Adrenal gland (tissue), 12 donors: Measurements from ENCODE around the gene HECW1. TPM values are rescaled to one million over a fixed set of nuclear protein-coding genes. Genes with fewer than 3 reads are reported as not detected.

ENCODE experiments used
- DNase-seq, 7 donors: peaks; one replicate each; pipeline ENCODE4 v3.0.0-alpha.2; 2019 to 2020
- H3K27ac ChIP-seq, 5 donors: fragments of 200-600 bp; sonication (generic) in 4 of 5; 1 replicate in 3 of 5; 2 replicates in 2 of 5; pipeline versions ENCODE4 v1.5.1 to v1.8.0; 2016 to 2020; ENCODE audit warnings: mild to moderate bottlenecking in 1 of 5
- H3K27me3 ChIP-seq: fragments of 200-600 bp; 2 replicates; pipeline ENCODE4 v1.8.0; 2021
- H3K36me3 ChIP-seq, 2 donors: fragments of 200-600 bp; replicated peaks in 1 of 2; 1 replicate in 1 of 2; 2 replicates in 1 of 2; pipeline versions ENCODE4 v1.5.1 to v1.8.0; 2018 to 2022
- H3K4me1 ChIP-seq, 2 donors: fragments of 200-600 bp; replicated peaks in 1 of 2; 1 replicate in 1 of 2; 2 replicates in 1 of 2; pipeline versions ENCODE4 v1.5.1 to v1.8.0; 2018 to 2021
- H3K4me3 ChIP-seq, 4 donors: fragments of 200-600 bp; sonication (generic) in 3 of 4; one replicate each; pipeline ENCODE4 v1.5.1; 2016 to 2018
- H3K9me3 ChIP-seq, 3 donors: fragments of 200-600 bp; sonication (generic) in 1 of 3; replicated peaks in 1 of 3; 1 replicate in 2 of 3; 2 replicates in 1 of 3; pipeline versions ENCODE4 v1.5.1 to v1.8.0; 2016 to 2021
- POLR2A ChIP-seq, 2 donors: fragments of 450-650 bp; IDR thresholded peaks; one replicate each; pipeline ENCODE4 v1.6.1; 2017; ENCODE audit warnings: antibody characterized with exemption in 2 of 2, mild to moderate bottlenecking in 2 of 2, moderate library complexity in 1 of 2
- WGBS, 4 donors: extraction: QIAGEN DNeasy Blood & Tissue Kit in 2 of 4; methylation state at CpG; one replicate each; pipeline versions ENCODE4 v1.1.5 to v1.1.7; 2013 to 2017; 5-methylcytosine and 5-hydroxymethylcytosine counted together
- intact Hi-C, 2 donors: fragments of 100-400 bp; cut with DNase I; formaldehyde crosslinking; loops; one replicate each; pipeline versions ENCODE4 v1.14.1 to v1.15.0; 2022 to 2023
- polyA plus RNA-seq, 3 donors: library from polyadenylated mRNA; stranded (reverse); fragments of 200-250 nt in 2 of 3; fragments of 350-450 nt in 1 of 3; fragmentation: Illumina TruSeq in 1 of 3; extraction: RNeasy Lipid Tissue Mini Kit (QIAGEN cat#74804) in 1 of 3; gene quantifications; one replicate each; pipeline ENCODE4 v1.2.3, GENCODE V29; 2013 to 2014
- total RNA-seq, 9 donors: library from RNA; depleted of rRNA in 4 of 9; stranded (reverse); fragments of >200 nt in 4 of 9; fragments of 120-200 nt in 1 of 9; fragmentation: NEBNext Ultra II Directional in 1 of 9; extraction: Animal tissue kit (Norgen Biotek cat#: 25700) in 1 of 9; gene quantifications; one replicate each; pipeline versions ENCODE4 v1.1.0 to v1.2.4, GENCODE V29; 2013 to 2023
- TF ChIP-seq, protein P1 (sequence below), 6 experiments: fragments of 450-650 bp in 4 of 6; fragments of 200-600 bp in 2 of 6; sonication (generic) in 1 of 6; IDR thresholded peaks; 1 replicate in 5 of 6; 2 replicates in 1 of 6; pipeline versions ENCODE4 v1.5.1 to v1.8.0; 2016 to 2021; ENCODE audit warnings: antibody characterized with exemption in 6 of 6, mild to moderate bottlenecking in 2 of 6, moderate library complexity in 1 of 6
- donor health status: healthy with polysubstance abuse.
- donor health status: Bipolar disorder and iron deficiency.
- donor health status: DM: yes; HTN: yes; CAD: no.
- donor health status: DM: no; HTN: no; CAD: no.
- donor health status: DM: no; HTN: no; CAD: no.
- donor health status: DM: yes; HTN: yes; CAD: no.

The HECW1 gene
- total and polyA plus RNA-seq, 12 donors = under 0.01 to 3.2 (median 0.06) TPM; not detected in 4

- H3K4me1 ChIP-seq = peaks cover 14 to 16% of the 10 kb centered on the region in 2 donors
- H3K27ac ChIP-seq = no peak overlapping the region
- H3K27me3 ChIP-seq = peaks cover 68% of the 10 kb centered on the region
- no peaks in the 10 kb centered on the region for H3K9me3 ChIP-seq
- no peaks in the 10 kb centered on the region for H3K36me3 ChIP-seq
- intact Hi-C loops = no loop called here
- H3K4me3 ChIP-seq = peak overlapping the region in 1 of 4 donors; percentile 37
- WGBS, 4 donors = 1 to 3% (median 2%) methylated on average over 5 to 64 of the region's 64 CpGs
- no peak for TF ChIP-seq POLR2A (IDR thresholded peaks at IDR 0.05)
- TF ChIP-seq, protein P1, sequence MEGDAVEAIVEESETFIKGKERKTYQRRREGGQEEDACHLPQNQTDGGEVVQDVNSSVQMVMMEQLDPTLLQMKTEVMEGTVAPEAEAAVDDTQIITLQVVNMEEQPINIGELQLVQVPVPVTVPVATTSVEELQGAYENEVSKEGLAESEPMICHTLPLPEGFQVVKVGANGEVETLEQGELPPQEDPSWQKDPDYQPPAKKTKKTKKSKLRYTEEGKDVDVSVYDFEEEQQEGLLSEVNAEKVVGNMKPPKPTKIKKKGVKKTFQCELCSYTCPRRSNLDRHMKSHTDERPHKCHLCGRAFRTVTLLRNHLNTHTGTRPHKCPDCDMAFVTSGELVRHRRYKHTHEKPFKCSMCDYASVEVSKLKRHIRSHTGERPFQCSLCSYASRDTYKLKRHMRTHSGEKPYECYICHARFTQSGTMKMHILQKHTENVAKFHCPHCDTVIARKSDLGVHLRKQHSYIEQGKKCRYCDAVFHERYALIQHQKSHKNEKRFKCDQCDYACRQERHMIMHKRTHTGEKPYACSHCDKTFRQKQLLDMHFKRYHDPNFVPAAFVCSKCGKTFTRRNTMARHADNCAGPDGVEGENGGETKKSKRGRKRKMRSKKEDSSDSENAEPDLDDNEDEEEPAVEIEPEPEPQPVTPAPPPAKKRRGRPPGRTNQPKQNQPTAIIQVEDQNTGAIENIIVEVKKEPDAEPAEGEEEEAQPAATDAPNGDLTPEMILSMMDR (IDR thresholded peaks at IDR 0.05) = no peak
- DNase-seq = peak in 5 of 7 donors; percentile 18 to 27 (median 22)
Measured at GRCh38 chr7:43112941-43113621, 634 bp downstream of the HECW1 start.

- peaks cover 70% of the 10 kb centered on the region for H3K27me3 ChIP-seq
- TF ChIP-seq, protein P1 (IDR thresholded peaks at IDR 0.05) = no peak
- no peak for TF ChIP-seq POLR2A (IDR thresholded peaks at IDR 0.05)
- peak overlapping the region in 1 of 4 donors; percentile 37 for H3K4me3 ChIP-seq
- intact Hi-C loops = no loop called here
- H3K27ac ChIP-seq = no peak overlapping the region
- H3K4me1 ChIP-seq = peaks cover 14 to 16% of the 10 kb centered on the region in 2 donors
- WGBS, 4 donors = 10 to 34% (median 15%) methylated on average over 12 to 36 of the region's 36 CpGs
- DNase-seq = no peak
- H3K36me3 ChIP-seq = no peaks in the 10 kb centered on the region
- no peaks in the 10 kb centered on the region for H3K9me3 ChIP-seq
Measured at GRCh38 chr7:43113622-43114457, 1.4 kb downstream of the HECW1 start.

- DNase-seq = no peak
- Histone ChIP-seq H3K4me3 (no peak overlapping the region), H3K36me3 (no peaks in the 10 kb centered on the region), H3K9me3 (no peaks in the 10 kb centered on the region), H3K27ac (no peak overlapping the region), H3K4me1 (peaks cover 14 to 16% of the 10 kb centered on the region in 2 donors), H3K27me3 (peaks cover 73% of the 10 kb centered on the region)
- intact Hi-C loops = no loop called here
- WGBS, 4 donors = 28 to 54% (median 45%) methylated on average over 3 of the region's 3 CpGs
- TF ChIP-seq, protein P1 (IDR thresholded peaks at IDR 0.05) = no peak
- TF ChIP-seq POLR2A (IDR thresholded peaks at IDR 0.05) = no peak
Measured at GRCh38 chr7:43114458-43114780, 2.0 kb downstream of the HECW1 start.

DNA sequence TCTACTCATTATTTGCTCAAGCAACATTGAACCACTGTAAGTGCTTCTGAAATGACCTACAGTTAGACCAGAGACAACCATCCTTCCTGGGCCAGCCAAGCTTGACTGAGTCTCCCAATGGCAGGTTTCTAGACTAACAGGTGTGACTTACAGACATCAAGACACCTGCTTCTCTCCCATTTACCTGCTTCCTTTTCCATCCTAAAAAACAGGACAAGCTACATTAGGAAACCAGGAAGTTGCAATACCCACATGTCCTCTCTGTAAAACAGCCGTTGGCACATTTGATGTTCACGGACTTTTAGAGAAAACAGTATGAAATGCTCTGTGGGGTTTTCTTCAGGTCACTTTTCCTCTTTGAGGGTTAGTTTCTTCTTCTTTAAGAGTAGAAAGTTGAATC lies 4.0 kb downstream of the HECW1 start:
- Histone ChIP-seq H3K9me3 (no peaks in the 10 kb centered on the region), H3K27me3 (peaks cover 63% of the 10 kb centered on the region), H3K27ac (no peak overlapping the region), H3K4me3 (no peak overlapping the region), H3K36me3 (no peaks in the 10 kb centered on the region), H3K4me1 (peaks cover 14 to 16% of the 10 kb centered on the region in 2 donors)
- WGBS, 4 donors = 74 to 87% (median 79%) methylated on average over 2 of the region's 2 CpGs
- intact Hi-C loops = no loop called here
- DNase-seq = no peak
- TF ChIP-seq, protein P1 (IDR thresholded peaks at IDR 0.05) = no peak
